PC-9 (cell line): ENCODE measurements around the gene MYOM1.

Source experiments
- EZH2 ChIP-seq: fragments of 200-600 bp; sonication (generic); IDR thresholded peaks from 2 replicates; pipeline ENCODE4 v1.8.0; 2017; ENCODE audit warnings: antibody characterized with exemption, low read depth
- TF ChIP-seq, protein P1 (sequence below): fragments of 200-600 bp; sonication (generic); conservative IDR thresholded peaks from 2 replicates; pipeline ENCODE4 v1.6.1; 2017; ENCODE audit warnings: mixed run types, antibody characterized with exemption, mild to moderate bottlenecking, moderate library complexity

DNA sequence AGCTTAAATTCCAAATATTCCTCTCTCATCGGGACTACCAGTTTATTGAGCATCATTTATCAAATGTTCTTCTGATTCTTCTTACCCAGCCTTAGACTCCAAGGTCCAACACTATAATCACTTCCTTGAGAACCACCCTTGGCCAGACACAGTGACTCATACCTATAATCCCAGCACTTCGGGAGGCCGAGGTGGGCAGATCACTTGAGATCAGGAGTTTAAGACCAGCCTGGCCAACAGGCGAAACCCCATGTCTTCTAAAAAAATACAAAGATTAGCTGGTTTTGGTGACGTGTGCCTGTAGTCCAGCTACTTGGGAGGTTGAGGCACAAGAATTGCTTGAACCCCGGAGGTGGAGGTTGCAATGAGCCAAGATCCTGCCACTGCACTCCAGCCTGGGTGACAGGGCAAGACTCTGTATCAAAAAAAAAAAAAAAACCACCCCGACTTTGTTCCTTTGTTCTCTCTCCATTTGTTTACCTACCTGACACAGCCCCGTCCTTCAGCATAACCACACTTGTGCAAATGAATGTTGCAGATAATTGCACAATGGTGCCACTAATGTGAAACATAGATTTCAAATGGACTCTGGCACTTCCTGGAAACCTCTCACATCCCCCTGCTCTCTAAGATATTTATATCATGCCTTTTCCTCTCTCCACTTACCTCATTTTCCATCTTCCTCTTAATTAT is 167.9 kb downstream of the MYOM1 start:
- TF ChIP-seq, protein P1, sequence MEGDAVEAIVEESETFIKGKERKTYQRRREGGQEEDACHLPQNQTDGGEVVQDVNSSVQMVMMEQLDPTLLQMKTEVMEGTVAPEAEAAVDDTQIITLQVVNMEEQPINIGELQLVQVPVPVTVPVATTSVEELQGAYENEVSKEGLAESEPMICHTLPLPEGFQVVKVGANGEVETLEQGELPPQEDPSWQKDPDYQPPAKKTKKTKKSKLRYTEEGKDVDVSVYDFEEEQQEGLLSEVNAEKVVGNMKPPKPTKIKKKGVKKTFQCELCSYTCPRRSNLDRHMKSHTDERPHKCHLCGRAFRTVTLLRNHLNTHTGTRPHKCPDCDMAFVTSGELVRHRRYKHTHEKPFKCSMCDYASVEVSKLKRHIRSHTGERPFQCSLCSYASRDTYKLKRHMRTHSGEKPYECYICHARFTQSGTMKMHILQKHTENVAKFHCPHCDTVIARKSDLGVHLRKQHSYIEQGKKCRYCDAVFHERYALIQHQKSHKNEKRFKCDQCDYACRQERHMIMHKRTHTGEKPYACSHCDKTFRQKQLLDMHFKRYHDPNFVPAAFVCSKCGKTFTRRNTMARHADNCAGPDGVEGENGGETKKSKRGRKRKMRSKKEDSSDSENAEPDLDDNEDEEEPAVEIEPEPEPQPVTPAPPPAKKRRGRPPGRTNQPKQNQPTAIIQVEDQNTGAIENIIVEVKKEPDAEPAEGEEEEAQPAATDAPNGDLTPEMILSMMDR, result no peak
- TF ChIP-seq EZH2, result no peak
